Transverse colon (tissue), 4 donors: ENCODE data around the gene SYCP3. TPM values are rescaled to one million over a fixed set of nuclear protein-coding genes. Genes with fewer than 3 reads are reported as not detected.

Experiments
- DNase-seq: peaks from one replicate; pipeline ENCODE4 v3.0.0-alpha.2; 2019
- H3K27ac ChIP-seq, 4 donors: fragments of 200-600 bp; sonication (generic); 2 replicates each; pipeline ENCODE4 v1.5.1; 2016 to 2018; ENCODE audit warnings: inconsistent platforms in 4 of 4
- H3K27me3 ChIP-seq: fragments of 200-600 bp; sonication (generic); 2 replicates; pipeline ENCODE4 v1.5.1; 2017; ENCODE audit warnings: inconsistent platforms
- H3K36me3 ChIP-seq, 4 donors: fragments of 200-600 bp; sonication (generic); 2 replicates each; pipeline ENCODE4 v1.5.1; 2017 to 2019; ENCODE audit warnings: inconsistent platforms in 4 of 4
- H3K4me1 ChIP-seq, 4 donors: fragments of 200-600 bp; sonication (generic); 2 replicates each; pipeline ENCODE4 v1.5.1; 2017 to 2020; ENCODE audit warnings: inconsistent platforms in 4 of 4
- H3K4me3 ChIP-seq, 4 donors: fragments of 200-600 bp; sonication (generic); 1 replicate in 1 of 4; 2 replicates in 3 of 4; pipeline versions ENCODE4 v1.5.1 to v1.6.1; 2017 to 2019; ENCODE audit warnings: inconsistent platforms in 4 of 4
- H3K9me3 ChIP-seq, 2 donors: fragments of 200-600 bp; sonication (generic); 2 replicates each; pipeline ENCODE4 v1.5.1; 2017 to 2019; ENCODE audit warnings: inconsistent platforms in 2 of 2
- EP300 ChIP-seq: sonication (generic); formaldehyde crosslinking; IDR thresholded peaks from one replicate; pipeline ENCODE4 v1.6.1; 2017; ENCODE audit warnings: antibody characterized with exemption, low read depth
- POLR2A ChIP-seq: fragments of 450-650 bp; IDR thresholded peaks from one replicate; pipeline ENCODE4 v1.6.1; 2016; ENCODE audit warnings: antibody characterized with exemption, mild to moderate bottlenecking, moderate library complexity
- POLR2AphosphoS5 ChIP-seq, 3 donors: sonication (generic); formaldehyde crosslinking; IDR thresholded peaks; one replicate each; pipeline ENCODE4 v1.6.1; 2016; ENCODE audit warnings: antibody characterized with exemption in 3 of 3
- WGBS, 2 donors: methylation state at CpG; one replicate each; pipeline ENCODE4 v1.1.5; 2018; ENCODE audit warnings: low coverage in 1 of 2; 5-methylcytosine and 5-hydroxymethylcytosine counted together
- in situ Hi-C, 4 donors: fragments of 200-750 bp; cut with MboI; loops; one replicate each; pipeline versions ENCODE4 v1.15.0 to v1.15.1; 2017; ENCODE audit warnings: low sequenced_read_pairs in 3 of 4, low pct_ligation_motif_present in 1 of 4, low pct_unique_long_range_greater_than_20kb in 1 of 4
- intact Hi-C: fragments of 100-400 bp; cut with DNase I; formaldehyde crosslinking; loops from one replicate; pipeline ENCODE4 v1.15.1; 2023; ENCODE audit warnings: low total_unique reads
- small RNA-seq, 4 donors: library from RNA; depleted of rRNA; stranded (forward); fragments of <200 nt; gene quantifications; one replicate each; pipeline ENCODE3, GENCODE V24; 2016
- total RNA-seq, 4 donors: library from RNA; depleted of rRNA; stranded (reverse); fragments of >200 nt; gene quantifications; one replicate each; pipeline ENCODE4 v1.1.0, GENCODE V29; 2016
- TF ChIP-seq, protein P1 (sequence below), 5 experiments: fragments of 200-600 bp in 3 of 5; fragments of 450-650 bp in 2 of 5; sonication (generic) in 3 of 5; IDR thresholded peaks; 1 replicate in 2 of 5; 2 replicates in 3 of 5; pipeline ENCODE4 v1.5.1; 2016 to 2017; ENCODE audit warnings: antibody characterized with exemption in 5 of 5, inconsistent platforms in 3 of 5, mild to moderate bottlenecking in 2 of 5, moderate library complexity in 1 of 5

SYCP3 gene
- total RNA-seq, 4 donors from 2014 or later, result 0.16 TPM; not detected in 3

DNA sequence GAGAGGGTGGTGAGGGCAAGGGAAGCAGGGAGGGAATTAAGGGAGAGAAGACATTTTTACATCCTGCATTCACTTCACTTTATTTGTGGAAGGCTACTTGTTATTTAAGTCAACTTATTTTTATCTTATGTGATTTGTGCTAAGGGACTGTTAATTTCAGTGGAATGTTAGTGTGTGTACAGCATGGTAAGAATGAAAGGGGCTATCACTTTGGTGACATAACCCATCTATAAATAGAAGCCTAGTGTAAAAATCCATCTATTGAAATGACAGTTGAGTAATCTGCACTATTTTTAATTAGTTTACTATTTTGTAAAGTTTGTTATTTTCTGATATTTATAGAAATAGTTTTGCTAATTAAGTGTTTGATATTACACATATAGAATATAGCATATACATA lies 58.6 kb downstream of the SYCP3 start:
- no peak for DNase-seq
- Histone ChIP-seq H3K27ac (no peak overlapping the region), H3K4me3 (no peak overlapping the region), H3K27me3 (no peaks in the 10 kb centered on the region), H3K36me3 (no peaks in the 10 kb centered on the region), H3K4me1 (peaks cover 0 to 13% (median 7%) of the 10 kb centered on the region in 4 donors), H3K9me3 (no peaks in the 10 kb centered on the region)
- intact Hi-C loops, result no loop called here
- in situ Hi-C loops, result no loop called here
- TF ChIP-seq POLR2AphosphoS5 (IDR thresholded peaks at IDR 0.05) (no peak), EP300 (no peak), POLR2A (no peak)
- TF ChIP-seq, protein P1, sequence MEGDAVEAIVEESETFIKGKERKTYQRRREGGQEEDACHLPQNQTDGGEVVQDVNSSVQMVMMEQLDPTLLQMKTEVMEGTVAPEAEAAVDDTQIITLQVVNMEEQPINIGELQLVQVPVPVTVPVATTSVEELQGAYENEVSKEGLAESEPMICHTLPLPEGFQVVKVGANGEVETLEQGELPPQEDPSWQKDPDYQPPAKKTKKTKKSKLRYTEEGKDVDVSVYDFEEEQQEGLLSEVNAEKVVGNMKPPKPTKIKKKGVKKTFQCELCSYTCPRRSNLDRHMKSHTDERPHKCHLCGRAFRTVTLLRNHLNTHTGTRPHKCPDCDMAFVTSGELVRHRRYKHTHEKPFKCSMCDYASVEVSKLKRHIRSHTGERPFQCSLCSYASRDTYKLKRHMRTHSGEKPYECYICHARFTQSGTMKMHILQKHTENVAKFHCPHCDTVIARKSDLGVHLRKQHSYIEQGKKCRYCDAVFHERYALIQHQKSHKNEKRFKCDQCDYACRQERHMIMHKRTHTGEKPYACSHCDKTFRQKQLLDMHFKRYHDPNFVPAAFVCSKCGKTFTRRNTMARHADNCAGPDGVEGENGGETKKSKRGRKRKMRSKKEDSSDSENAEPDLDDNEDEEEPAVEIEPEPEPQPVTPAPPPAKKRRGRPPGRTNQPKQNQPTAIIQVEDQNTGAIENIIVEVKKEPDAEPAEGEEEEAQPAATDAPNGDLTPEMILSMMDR (IDR thresholded peaks at IDR 0.05), result no peak

DNA sequence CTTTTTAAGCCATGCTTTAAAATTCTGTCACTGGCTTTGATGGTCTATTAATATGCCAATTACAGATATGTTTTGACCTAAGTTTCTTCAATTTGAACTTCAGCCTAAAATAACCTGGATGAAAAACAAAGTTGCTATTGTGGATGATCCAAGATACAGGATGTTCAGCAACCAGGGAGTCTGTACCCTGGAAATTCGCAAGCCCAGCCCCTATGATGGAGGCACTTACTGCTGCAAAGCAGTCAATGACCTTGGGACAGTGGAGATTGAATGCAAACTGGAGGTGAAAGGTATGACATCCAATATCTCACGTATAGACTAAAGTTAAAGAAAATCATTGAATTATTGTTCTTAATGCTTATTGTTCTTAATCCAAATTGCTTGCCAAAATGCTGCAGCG lies 59.0 kb downstream of the SYCP3 start:
- H3K27me3 ChIP-seq, result no peaks in the 10 kb centered on the region
- H3K4me3 ChIP-seq, result no peak overlapping the region
- TF ChIP-seq EP300 (no peak), POLR2A (no peak), POLR2AphosphoS5 (IDR thresholded peaks at IDR 0.05) (no peak)
- TF ChIP-seq, protein P1 (IDR thresholded peaks at IDR 0.05), result no peak
- DNase-seq, result no peak
- 81 to 85% methylated on average over 3 of the region's 3 CpGs for WGBS, 2 donors
- no peaks in the 10 kb centered on the region for H3K9me3 ChIP-seq
- intact Hi-C loops, result no loop called here
- peaks cover 0 to 15% (median 9%) of the 10 kb centered on the region in 4 donors for H3K4me1 ChIP-seq
- in situ Hi-C loops, result no loop called here
- no peaks in the 10 kb centered on the region for H3K36me3 ChIP-seq
- no peak overlapping the region for H3K27ac ChIP-seq

Small RNA genes within 50 kb of the gene (small RNA-seq; reads per million reads assigned to genes)
- 0 reads per million in 4 donors for gene RNA5SP368
- 0 reads per million in 4 donors for gene RNU6-101P
- 0 reads per million in 4 donors for gene RNY1P16

Other genes with a start within 250 kb of the SYCP3 start
- gene MYBPC1, start 144.5 kb downstream of the SYCP3 start, total RNA-seq, result 100 to 1,000 TPM in 3 of 4 donors, not detected in 1; 151 to 247 (median 182) TPM
- 100 to 1,000 TPM; 114 to 215 (median 138) TPM for gene CHPT1, start 41.8 kb downstream of the SYCP3 start, total RNA-seq
- gene GNPTAB, start 91.5 kb upstream of the SYCP3 start, total RNA-seq, result 10 to 100 TPM; 24.1 to 83.0 (median 64.5) TPM
- gene DRAM1, start 138.1 kb upstream of the SYCP3 start, total RNA-seq, result 10 to 100 TPM in 2 of 4 donors, 1 to 10 TPM in 2; 3.7 to 20.1 (median 8.7) TPM